PC-3 (cell line): ENCODE results near the gene ATXN7L1.
"Not testable (repeated sequence)": the region's sequence is repeated elsewhere in the genome, so short reads cannot be mapped to it uniquely, and the experiment has no call there.

Experiments used
- EZH2 ChIP-seq: fragments of 300-600 bp; sonication (generic); IDR thresholded peaks from one replicate; pipeline ENCODE4 v1.6.1; 2017; ENCODE audit warnings: antibody characterized with exemption, mild to moderate bottlenecking, low read length; ENCODE audit not compliant: unreplicated experiment
- TF ChIP-seq, protein P1 (sequence below): fragments of 300-600 bp; sonication (generic); conservative IDR thresholded peaks from 2 replicates; pipeline ENCODE4 v1.5.1; 2017; ENCODE audit warnings: antibody characterized with exemption, low read depth, mild to moderate bottlenecking, low read length

GRCh38 chr7:105697169-105697568 is 179.2 kb downstream of the ATXN7L1 start:
- TF ChIP-seq, protein P1, sequence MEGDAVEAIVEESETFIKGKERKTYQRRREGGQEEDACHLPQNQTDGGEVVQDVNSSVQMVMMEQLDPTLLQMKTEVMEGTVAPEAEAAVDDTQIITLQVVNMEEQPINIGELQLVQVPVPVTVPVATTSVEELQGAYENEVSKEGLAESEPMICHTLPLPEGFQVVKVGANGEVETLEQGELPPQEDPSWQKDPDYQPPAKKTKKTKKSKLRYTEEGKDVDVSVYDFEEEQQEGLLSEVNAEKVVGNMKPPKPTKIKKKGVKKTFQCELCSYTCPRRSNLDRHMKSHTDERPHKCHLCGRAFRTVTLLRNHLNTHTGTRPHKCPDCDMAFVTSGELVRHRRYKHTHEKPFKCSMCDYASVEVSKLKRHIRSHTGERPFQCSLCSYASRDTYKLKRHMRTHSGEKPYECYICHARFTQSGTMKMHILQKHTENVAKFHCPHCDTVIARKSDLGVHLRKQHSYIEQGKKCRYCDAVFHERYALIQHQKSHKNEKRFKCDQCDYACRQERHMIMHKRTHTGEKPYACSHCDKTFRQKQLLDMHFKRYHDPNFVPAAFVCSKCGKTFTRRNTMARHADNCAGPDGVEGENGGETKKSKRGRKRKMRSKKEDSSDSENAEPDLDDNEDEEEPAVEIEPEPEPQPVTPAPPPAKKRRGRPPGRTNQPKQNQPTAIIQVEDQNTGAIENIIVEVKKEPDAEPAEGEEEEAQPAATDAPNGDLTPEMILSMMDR, result not testable (repeated sequence)
- TF ChIP-seq EZH2, result not testable (repeated sequence)
